GM13976 (cell line): ENCODE results near the gene SLC25A13.

Source experiments
- DNase-seq: peaks from one replicate; pipeline ENCODE4 v3.0.0; 2012; ENCODE audit warnings: low spot score
- CTCF ChIP-seq: IDR thresholded peaks from 2 replicates; pipeline ENCODE4 v1.5.1; 2012; ENCODE audit warnings: borderline replicate concordance, mild to moderate bottlenecking; ENCODE audit not compliant: insufficient read depth; ENCODE audit errors: extremely low read depth, missing control alignments, control extremely low read depth
- in situ Hi-C: fragments of 300-500 bp; cut with MboI; formaldehyde crosslinking; loops from one replicate; pipeline ENCODE4 v1.12.0; 2022; ENCODE audit warnings: low sequenced_read_pairs, mixed read lengths, inconsistent platforms; ENCODE audit not compliant: unreplicated experiment

The SLC25A13 gene

GRCh38 chr7:96287132-96287531 is 34.8 kb downstream of the SLC25A13 start:
- TF ChIP-seq CTCF, result no peak
- in situ Hi-C loops, result no loop called here
- peak; percentile 38 for DNase-seq

- DNase-seq, result peak; percentile 41
- TF ChIP-seq CTCF, result no peak
- in situ Hi-C loops, result no loop called here
These were observed 36.3 kb downstream of the SLC25A13 start for GRCh38 chr7:96285579-96285978.

- peak; percentile 24 for DNase-seq
- no peak for TF ChIP-seq CTCF
- in situ Hi-C loops, result no loop called here
These were observed 37.1 kb downstream of the SLC25A13 start for GRCh38 chr7:96284835-96285234.

- in situ Hi-C loops, result no loop called here
These were observed 37.7 kb downstream of the SLC25A13 start for GRCh38 chr7:96284240-96284639.

GRCh38 chr7:96282835-96283234 is 39.1 kb downstream of the SLC25A13 start:
- TF ChIP-seq CTCF, result no peak
- no peak for DNase-seq
- in situ Hi-C loops, result no loop called here

More at GRCh38 chr7:96284240-96284639, 37.7 kb downstream of the SLC25A13 start:
- DNase-seq, result no peak
- no peak for TF ChIP-seq CTCF

GRCh38 chr7:96277921-96278320 is 44.0 kb downstream of the SLC25A13 start:
- no peak for TF ChIP-seq CTCF
- no peak for DNase-seq
- in situ Hi-C loops, result no loop called here

GRCh38 chr7:96276019-96276418 is 45.9 kb downstream of the SLC25A13 start:
- DNase-seq, result no peak
- in situ Hi-C loops, result no loop called here
- no peak for TF ChIP-seq CTCF
